Measurements from ENCODE around the gene CRHR1.

- TF ChIP-seq FOXP2 (optimal IDR thresholded peaks at IDR 0.05; ENCODE audit: borderline replicate concordance, extremely low read depth, extremely low read length, insufficient read depth) (no peak), POLR2AphosphoS5 (IDR thresholded peaks at IDR 0.05; ENCODE audit: low read depth, low read length) (no peak), SIN3A (IDR thresholded peaks at IDR 0.05; ENCODE audit: borderline replicate concordance, insufficient read depth, low read length) (no peak)
Observed at GRCh38 chr17:45836047-45837044, 52.2 kb downstream of the CRHR1 start.

Data from PFSK-1 (cell line).